Right ventricle myocardium inferior (tissue), 1 donor: ENCODE data around the gene MYO16. TPM values are rescaled to one million over a fixed set of nuclear protein-coding genes. Genes with fewer than 3 reads are reported as not detected.

Source experiments
- ATAC-seq: fragments of 200-7000 bp; cut with Tn5 transposase; one replicate; pipeline ENCODE4 v1.9.1; 2020; ENCODE audit warnings: mild to moderate bottlenecking, moderate library complexity
- DNase-seq: peaks from one replicate; pipeline ENCODE4 v3.0.0; 2021; ENCODE audit errors: missing footprints
- intact Hi-C: fragments of 100-400 bp; cut with DNase I; formaldehyde crosslinking; loops from one replicate; pipeline ENCODE4 v1.11.0; 2022
- total RNA-seq: library from RNA; stranded (reverse); fragmentation: NEBNext Ultra II Directional; extraction: Animal tissue kit (Norgen Biotek cat#: 25700); gene quantifications from one replicate; pipeline ENCODE4 v1.2.1, GENCODE V29; 2021
- donor health status: DM: no; HTN: yes; CAD: no; lungs with severe emphysema.

The MYO16 gene
- total RNA-seq, 1 donor from 2014 or later, result 1.4 TPM

DNA sequence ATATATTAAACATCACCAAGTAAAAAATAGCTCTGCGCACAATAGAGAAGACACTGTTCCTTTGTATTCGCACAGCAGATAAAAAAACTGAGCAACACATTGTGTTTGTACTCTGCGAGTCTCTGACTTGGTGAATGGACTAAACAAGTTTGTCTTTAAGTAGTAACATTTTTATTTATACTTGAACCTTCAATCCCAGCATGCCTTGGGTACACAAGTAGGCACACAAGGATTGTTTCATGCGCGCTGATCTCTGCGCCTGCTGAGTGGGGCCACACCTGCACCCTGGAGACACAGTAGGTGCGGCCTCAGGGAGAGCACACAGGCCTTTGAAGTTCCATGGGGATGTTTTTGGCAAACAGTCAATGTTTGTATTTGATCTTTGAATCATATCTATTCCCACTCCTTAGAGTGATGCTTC is 318.9 kb downstream of the MYO16 start:
- no peak for ATAC-seq
- peak; percentile 53 for DNase-seq
- intact Hi-C loops, result no loop called here

- intact Hi-C loops, result no loop called here
- ATAC-seq (no peak), DNase-seq (no peak)
Measured at GRCh38 chr13:108950333-108951010, 321.1 kb downstream of the MYO16 start.

DNA sequence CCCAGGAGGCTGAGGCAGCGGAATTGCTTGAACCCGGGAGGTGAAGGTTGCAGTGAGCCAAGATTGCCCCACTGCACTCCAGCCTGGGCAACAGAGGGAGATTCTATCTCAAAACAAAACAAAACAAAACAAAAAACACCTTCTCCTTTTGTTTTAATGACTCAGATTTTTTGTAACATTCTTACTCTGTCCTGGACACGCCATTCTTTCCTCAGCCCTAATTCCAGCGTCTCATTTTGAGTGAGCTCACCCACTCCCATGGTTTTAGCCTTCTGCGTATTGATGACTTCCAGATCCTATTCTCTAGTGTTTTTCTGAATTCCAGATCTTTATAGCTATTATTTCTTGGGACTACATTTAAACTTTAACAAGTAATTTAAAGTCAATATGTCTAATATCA is 326.3 kb downstream of the MYO16 start:
- intact Hi-C loops, result no loop called here
- ATAC-seq (no peak), DNase-seq (no peak)

DNA sequence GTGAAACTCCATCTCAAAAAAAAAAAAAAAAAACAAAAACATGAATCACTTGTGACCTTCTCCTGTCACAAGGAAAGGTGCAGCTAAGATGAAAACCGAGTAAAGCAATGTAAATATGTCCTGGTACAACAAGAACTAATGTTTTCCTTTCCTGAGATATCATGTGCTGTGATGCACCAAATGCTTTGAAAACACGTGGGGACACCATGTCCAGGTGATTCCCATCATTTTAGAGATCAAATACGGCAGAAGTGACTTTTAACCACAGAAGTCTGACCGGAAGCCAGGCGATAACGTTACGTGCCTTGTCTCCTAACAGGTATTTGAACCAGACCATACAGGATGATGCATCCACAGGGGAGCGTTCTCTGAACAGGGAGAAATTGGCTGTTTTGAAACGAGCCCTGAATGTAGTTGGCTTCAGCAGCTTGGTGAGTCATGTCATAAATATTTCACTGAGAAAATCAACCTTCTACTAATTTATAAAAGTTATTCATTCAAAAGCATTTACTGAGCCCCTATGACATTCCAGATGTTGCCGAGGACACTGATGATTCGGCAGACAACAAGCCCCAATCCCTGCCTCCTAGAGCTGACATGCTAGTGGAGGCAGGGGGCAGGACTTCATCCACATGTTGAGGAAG is 328.1 kb downstream of the MYO16 start:
- no peak for ATAC-seq
- no peak for DNase-seq
- intact Hi-C loops, result no loop called here

- no peak for DNase-seq
- no peak for ATAC-seq
- intact Hi-C loops, result no loop called here
Measured at GRCh38 chr13:108958013-108958376, 328.6 kb downstream of the MYO16 start.

GRCh38 chr13:108959234-108959633 is 329.8 kb downstream of the MYO16 start:
- intact Hi-C loops, result no loop called here
- no peak for ATAC-seq
- no peak for DNase-seq

- intact Hi-C loops, result loop anchor here (5.0 kb wide), 2 partner anchors 1147 to 1177 kb away; no protein-coding TSS in a partner anchor
- ATAC-seq (no peak), DNase-seq (no peak)
Measured at GRCh38 chr13:108960006-108960405, 330.6 kb downstream of the MYO16 start.

GRCh38 chr13:108961542-108962125 is 332.2 kb downstream of the MYO16 start:
- DNase-seq (no peak), ATAC-seq (peak; percentile 73)
- intact Hi-C loops, result loop anchor here (2.0 to 5.0 kb wide), 3 partner anchors 823 to 1176 kb away; no protein-coding TSS in a partner anchor

DNA sequence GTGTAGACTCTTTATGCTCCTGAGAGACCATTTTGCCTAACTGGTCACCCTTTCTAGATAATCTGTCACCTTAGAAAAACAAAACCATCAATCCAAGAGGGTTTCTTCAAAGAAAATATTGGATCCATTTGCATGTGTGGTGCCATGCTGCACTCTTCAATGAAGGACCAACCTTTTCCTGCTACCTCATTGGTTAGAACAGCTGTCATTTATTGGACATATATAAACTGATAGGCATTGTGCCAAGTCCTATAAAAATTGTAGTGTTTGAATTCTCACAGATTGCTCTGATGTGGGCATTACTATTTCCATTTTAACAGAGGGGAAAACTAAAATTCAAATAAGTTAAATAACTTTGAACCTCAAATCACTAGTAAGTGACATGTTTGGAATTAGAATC is 333.2 kb downstream of the MYO16 start:
- ATAC-seq, result no peak
- DNase-seq, result no peak
- intact Hi-C loops, result loop anchor here (2.0 to 5.0 kb wide), 3 partner anchors 822 to 1175 kb away; no protein-coding TSS in a partner anchor

- intact Hi-C loops, result loop anchor here (2.0 to 5.0 kb wide), 3 partner anchors 821 to 1174 kb away; no protein-coding TSS in a partner anchor
- no peak for DNase-seq
- no peak for ATAC-seq
Measured at GRCh38 chr13:108963276-108963810, 333.9 kb downstream of the MYO16 start.

DNA sequence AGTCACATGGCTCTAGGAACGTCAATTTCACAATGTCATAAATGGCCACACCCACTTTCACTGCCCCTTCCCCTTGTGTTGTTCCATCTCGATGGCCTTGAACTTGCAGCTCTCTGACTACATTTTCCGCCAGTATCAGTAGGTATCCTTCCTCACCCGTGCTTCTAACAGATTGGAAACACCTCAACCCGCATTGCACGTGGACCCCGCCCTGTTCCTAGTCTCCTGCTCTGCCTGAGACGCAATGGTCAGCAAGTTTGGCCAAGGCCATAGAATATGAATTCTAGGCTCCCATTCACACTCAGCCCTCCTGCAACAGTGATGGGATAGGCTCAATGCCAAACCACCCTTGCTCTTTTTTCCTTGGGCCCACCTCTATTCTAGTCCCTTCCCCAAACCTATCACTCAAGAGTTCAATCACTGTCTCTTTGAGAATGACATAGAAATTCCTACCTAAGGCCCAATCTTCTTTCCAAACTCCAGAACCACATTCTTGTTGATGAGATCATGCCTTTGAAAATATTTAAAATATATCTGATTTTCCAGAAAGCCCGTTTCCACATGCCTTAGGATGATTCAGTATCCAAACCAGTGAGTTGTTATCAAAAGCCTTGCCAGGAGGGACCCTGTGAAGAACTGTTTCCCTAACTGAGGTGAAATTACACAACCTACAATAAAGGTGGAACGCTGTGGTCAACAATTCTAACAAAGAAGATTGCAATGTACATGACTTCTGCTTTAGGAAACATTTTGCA is 334.6 kb downstream of the MYO16 start:
- ATAC-seq (no peak), DNase-seq (no peak)
- intact Hi-C loops, result loop anchor here (2.0 to 5.0 kb wide), 3 partner anchors 821 to 1173 kb away; no protein-coding TSS in a partner anchor

GRCh38 chr13:108964606-108965005 is 335.2 kb downstream of the MYO16 start:
- no peak for ATAC-seq
- DNase-seq, result no peak
- intact Hi-C loops, result loop anchor here (5.0 kb wide), 2 partner anchors 1143 to 1173 kb away; no protein-coding TSS in a partner anchor

DNA sequence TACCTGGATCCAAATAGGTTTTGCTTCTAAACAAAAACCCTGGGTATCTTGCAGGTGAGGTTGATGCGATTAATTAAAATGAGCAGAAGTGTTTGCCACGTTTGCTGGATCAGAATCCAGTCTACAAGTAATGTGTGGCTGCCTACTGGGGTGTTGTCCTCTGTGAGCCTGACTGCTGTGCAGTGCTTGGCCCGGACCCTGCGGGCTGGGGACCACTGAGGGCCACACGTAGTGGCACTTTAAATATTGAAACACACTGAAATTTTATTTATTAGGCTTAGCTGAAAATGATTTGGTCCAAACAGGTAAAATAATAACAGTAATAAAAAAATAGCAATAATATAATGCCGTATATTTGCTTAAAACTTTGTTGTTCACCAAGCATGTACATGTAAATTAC is 338.0 kb downstream of the MYO16 start:
- DNase-seq, result no peak
- intact Hi-C loops, result no loop called here
- no peak for ATAC-seq

DNA sequence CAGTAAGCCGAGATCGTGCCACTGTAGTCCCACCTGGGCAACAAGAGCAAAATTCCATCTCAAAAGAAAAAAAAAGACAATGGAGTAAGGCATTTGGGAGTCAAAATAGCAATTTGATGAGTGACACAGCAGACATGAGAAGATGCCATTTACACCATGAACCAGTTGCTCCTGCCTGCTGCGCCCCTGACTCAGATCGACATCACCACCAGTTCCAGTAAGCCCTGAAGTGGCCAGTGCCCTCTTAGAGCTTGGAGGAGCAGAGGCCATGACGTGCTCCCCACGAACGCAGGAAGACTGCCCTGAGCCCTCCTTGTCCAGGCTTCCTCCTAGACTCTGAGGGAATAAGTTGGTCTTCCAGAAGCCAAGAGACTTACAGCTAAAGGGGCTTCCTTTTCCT is 339.2 kb downstream of the MYO16 start:
- no peak for ATAC-seq
- no peak for DNase-seq
- intact Hi-C loops, result no loop called here

DNA sequence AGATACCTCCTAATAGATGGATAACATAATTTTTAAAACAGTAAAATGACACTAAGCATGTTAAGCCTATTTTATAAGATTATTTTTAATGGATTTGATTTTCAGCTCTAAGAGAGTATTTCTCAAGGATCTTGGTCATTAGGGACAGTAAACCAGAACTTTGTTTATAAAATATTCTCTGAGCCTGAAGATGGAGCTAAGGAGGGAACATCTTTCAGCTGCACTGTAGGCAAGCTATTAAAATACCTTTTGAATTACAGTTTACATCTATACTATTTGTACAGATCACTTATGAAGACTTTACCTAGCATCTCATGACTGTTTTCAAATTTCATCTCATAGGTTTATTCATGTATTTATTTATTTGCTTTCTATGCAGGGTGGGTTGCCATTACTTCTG is 345.3 kb downstream of the MYO16 start:
- no peak for DNase-seq
- no peak for ATAC-seq
- intact Hi-C loops, result no loop called here

GRCh38 chr13:108980237-108980636 is 350.8 kb downstream of the MYO16 start:
- no peak for DNase-seq
- ATAC-seq, result no peak
- intact Hi-C loops, result no loop called here

GRCh38 chr13:108981407-108981806 is 352.0 kb downstream of the MYO16 start:
- intact Hi-C loops, result no loop called here
- ATAC-seq, result no peak
- DNase-seq, result no peak

DNA sequence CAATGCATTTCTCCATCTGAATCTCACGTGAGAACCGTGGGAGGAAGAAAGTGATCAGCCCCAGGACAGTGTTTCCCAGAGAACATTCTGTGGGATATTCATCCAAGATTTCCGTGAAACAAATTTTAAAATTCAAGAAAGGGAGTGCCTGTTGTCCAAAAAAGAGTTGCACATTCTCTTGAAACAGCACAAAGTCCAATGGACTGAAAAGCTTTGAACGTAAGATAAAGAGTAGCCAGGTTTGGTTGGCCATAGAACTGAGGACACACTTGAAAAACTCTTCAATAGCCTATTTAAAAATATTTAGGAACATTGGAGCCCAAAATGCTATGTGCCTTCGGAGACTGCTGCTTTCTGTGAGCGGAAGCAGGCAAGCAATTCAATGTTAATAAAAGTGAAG is 353.9 kb downstream of the MYO16 start:
- DNase-seq (no peak), ATAC-seq (no peak)
- intact Hi-C loops, result no loop called here
